Thyroid gland (tissue), 4 donors: ENCODE data around the gene CTDSPL. TPM values are rescaled to one million over a fixed set of nuclear protein-coding genes. Genes with fewer than 3 reads are reported as not detected.
A peak's percentile ranks its signal among the peaks of the same experiment; 100 is the strongest.

Experiments used
- DNase-seq, 2 donors: peaks; one replicate each; pipeline ENCODE4 v3.0.0-alpha.2; 2019
- H3K27ac ChIP-seq, 3 donors: fragments of 200-600 bp; sonication (generic); 1 replicate in 2 of 3; 2 replicates in 1 of 3; pipeline ENCODE4 v1.5.1; 2016 to 2019; ENCODE audit warnings: mild to moderate bottlenecking in 1 of 3, moderate library complexity in 1 of 3
- H3K27me3 ChIP-seq: fragments of 200-600 bp; sonication (generic); one replicate; pipeline ENCODE4 v1.5.1; 2019
- H3K36me3 ChIP-seq, 2 donors: fragments of 200-600 bp; sonication (generic); one replicate each; pipeline ENCODE4 v1.5.1; 2016 to 2019
- H3K4me1 ChIP-seq, 2 donors: fragments of 200-600 bp; sonication (generic); one replicate each; pipeline ENCODE4 v1.5.1; 2017 to 2019
- H3K4me3 ChIP-seq, 3 donors: fragments of 200-600 bp; sonication (generic); replicated peaks in 1 of 3; 1 replicate in 2 of 3; 2 replicates in 1 of 3; pipeline ENCODE4 v1.5.1; 2016; ENCODE audit warnings: mild to moderate bottlenecking in 1 of 3
- H3K9me3 ChIP-seq: fragments of 200-600 bp; sonication (generic); one replicate; pipeline ENCODE4 v1.5.1; 2017
- CTCF ChIP-seq, 6 experiments: fragments of 200-600 bp in 3 of 6; fragments of 450-650 bp in 3 of 6; sonication (generic) in 3 of 6; IDR thresholded peaks; one replicate each; pipeline ENCODE4 v1.5.1; 2016 to 2019; ENCODE audit warnings: antibody characterized with exemption in 6 of 6, mild to moderate bottlenecking in 2 of 6, inconsistent platforms in 1 of 6, moderate library complexity in 1 of 6
- POLR2A ChIP-seq, 2 donors: fragments of 450-650 bp; IDR thresholded peaks; one replicate each; pipeline ENCODE4 v1.6.1; 2017; ENCODE audit warnings: antibody characterized with exemption in 2 of 2, mild to moderate bottlenecking in 2 of 2, moderate library complexity in 1 of 2
- WGBS, 2 donors: methylation state at CpG; one replicate each; pipeline ENCODE4 v1.1.5; 2017; 5-methylcytosine and 5-hydroxymethylcytosine counted together
- intact Hi-C: fragments of 100-400 bp; cut with DNase I; formaldehyde crosslinking; loops from one replicate; pipeline ENCODE4 v1.15.1; 2023
- total RNA-seq, 4 donors: library from RNA; depleted of rRNA; stranded (reverse); fragments of >200 nt; gene quantifications; one replicate each; pipeline ENCODE4 v1.2.3, GENCODE V29; 2016

Gene CTDSPL
- total RNA-seq, 4 donors from 2014 or later, result 23.6 to 37.9 (median 29.8) TPM

- peak overlapping the region in 1 of 3 donors; percentile 57 for H3K4me3 ChIP-seq
- H3K27ac ChIP-seq, result peak overlapping the region; percentile 5 to 94 (median 81)
- no peaks in the 10 kb centered on the region for H3K9me3 ChIP-seq
- WGBS, 2 donors, result 16 to 28% methylated on average over 23 to 37 of the region's 45 CpGs
- no peaks in the 10 kb centered on the region for H3K36me3 ChIP-seq
- DNase-seq, result peak in 1 of 2 donors; percentile 26
- no peaks in the 10 kb centered on the region for H3K27me3 ChIP-seq
- TF ChIP-seq CTCF (IDR thresholded peaks at IDR 0.05) (no peak), POLR2A (IDR thresholded peaks at IDR 0.05) (no peak)
- H3K4me1 ChIP-seq, result peaks cover 36% of the 10 kb centered on the region in 2 donors
- intact Hi-C loops, result no loop called here
These were observed 167.1 kb downstream of the CTDSPL start for GRCh38 chr3:38028621-38029361.

GRCh38 chr3:38029400-38030125, 167.9 kb downstream of the CTDSPL start, which contains the start of gene PLCD1:
TSS of gene PLCD1 (minus strand) at chr3:38029642. CDS start at chr3:38029539, 103 bp downstream.
- WGBS, 2 donors, result 2 to 3% methylated on average over 6 to 14 of the region's 75 CpGs
- intact Hi-C loops, result no loop called here
- H3K9me3 ChIP-seq, result no peaks in the 10 kb centered on the region
- TF ChIP-seq CTCF (IDR thresholded peaks at IDR 0.05), result no peak
- peak in 1 of 2 donors; percentile 61 for TF ChIP-seq POLR2A (IDR thresholded peaks at IDR 0.05)
- H3K4me1 ChIP-seq, result peaks cover 34 to 36% of the 10 kb centered on the region in 2 donors
- no peaks in the 10 kb centered on the region for H3K36me3 ChIP-seq
- H3K27me3 ChIP-seq, result no peaks in the 10 kb centered on the region
- peak within 1 kb of the TSS; percentile 5 to 94 (median 81) for H3K27ac ChIP-seq
- DNase-seq, result peak; percentile 79 to 80
- H3K4me3 ChIP-seq, result peak within 1 kb of the TSS in 2 of 3 donors; percentile 7 to 57

DNA sequence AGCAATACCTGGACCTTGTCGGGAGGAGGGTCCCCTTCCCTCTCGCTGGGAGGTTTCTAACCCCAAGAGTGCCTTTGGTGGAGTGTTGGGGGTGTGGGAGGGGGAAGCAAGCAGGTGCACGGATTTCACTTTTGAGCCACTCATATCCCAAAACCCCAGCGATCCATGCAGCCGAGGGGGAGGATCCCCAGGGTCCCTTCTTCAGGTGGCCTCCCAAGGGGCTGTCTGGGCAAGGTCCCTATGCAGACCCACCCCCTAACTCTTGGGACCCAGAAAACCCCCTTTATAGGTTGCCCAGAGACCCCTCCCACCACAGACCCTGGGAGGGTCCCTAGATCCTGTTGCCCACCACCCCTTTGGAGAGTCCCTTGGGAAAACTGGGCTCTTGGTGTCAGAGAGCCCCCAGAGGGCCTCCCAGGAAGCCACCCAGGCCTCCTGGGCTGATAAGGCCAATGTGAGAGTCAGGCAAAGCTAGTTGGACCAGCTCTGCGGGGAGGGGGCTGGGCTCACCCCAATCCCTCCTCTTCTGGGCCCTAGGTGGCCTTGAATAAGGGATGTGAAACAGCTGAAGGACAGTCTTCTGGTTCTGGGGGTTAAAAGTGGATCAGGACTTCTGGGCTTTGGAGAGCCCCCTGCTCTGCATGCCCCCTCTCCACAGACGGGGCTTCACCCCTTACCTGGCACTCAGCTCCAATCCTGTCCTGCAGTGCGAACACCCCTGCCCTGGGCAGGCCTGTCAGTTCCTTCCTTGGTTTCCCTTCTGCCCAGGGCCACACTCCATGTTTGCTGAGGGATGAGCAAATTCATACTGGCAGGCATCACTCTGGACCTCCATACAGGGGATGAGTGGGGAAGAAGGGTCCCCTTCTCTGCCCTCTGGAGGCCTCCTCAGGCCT, 168.7 kb downstream of the CTDSPL start:
- no peaks in the 10 kb centered on the region for H3K36me3 ChIP-seq
- WGBS, 2 donors, result 54% methylated on average over 7 to 8 of the region's 8 CpGs
- H3K27ac ChIP-seq, result peak overlapping the region; percentile 41 to 94 (median 81)
- intact Hi-C loops, result no loop called here
- H3K9me3 ChIP-seq, result no peaks in the 10 kb centered on the region
- no peak for DNase-seq
- no peaks in the 10 kb centered on the region for H3K27me3 ChIP-seq
- H3K4me1 ChIP-seq, result peaks cover 31 to 33% of the 10 kb centered on the region in 2 donors
- TF ChIP-seq POLR2A (IDR thresholded peaks at IDR 0.05) (no peak), CTCF (IDR thresholded peaks at IDR 0.05) (no peak)
- peak overlapping the region in 2 of 3 donors; percentile 7 to 57 for H3K4me3 ChIP-seq

- intact Hi-C loops, result no loop called here
- Histone ChIP-seq H3K4me3 (no peak overlapping the region), H3K36me3 (no peaks in the 10 kb centered on the region), H3K27ac (peak overlapping the region; percentile 41 to 94 (median 81)), H3K27me3 (no peaks in the 10 kb centered on the region), H3K4me1 (peaks cover 22 to 25% of the 10 kb centered on the region in 2 donors), H3K9me3 (no peaks in the 10 kb centered on the region)
- TF ChIP-seq POLR2A (IDR thresholded peaks at IDR 0.05) (peak in 1 of 2 donors; percentile 10), CTCF (IDR thresholded peaks at IDR 0.05) (no peak)
- WGBS, 2 donors, result 47 to 55% methylated on average over 5 to 9 of the region's 9 CpGs
- DNase-seq, result peak; percentile 76 to 80
These were observed 169.6 kb downstream of the CTDSPL start for GRCh38 chr3:38031022-38031994.
